NCI-H1694 treated with DMSO at 0.1 percent for 48 hours (cell line): Measurements from ENCODE around the gene GLB1L2.

ENCODE experiments used
- DNase-seq: peaks from one replicate; lab custom pipeline; 2025; lab: John Stamatoyannopoulos, UW

The GLB1L2 gene

DNA sequence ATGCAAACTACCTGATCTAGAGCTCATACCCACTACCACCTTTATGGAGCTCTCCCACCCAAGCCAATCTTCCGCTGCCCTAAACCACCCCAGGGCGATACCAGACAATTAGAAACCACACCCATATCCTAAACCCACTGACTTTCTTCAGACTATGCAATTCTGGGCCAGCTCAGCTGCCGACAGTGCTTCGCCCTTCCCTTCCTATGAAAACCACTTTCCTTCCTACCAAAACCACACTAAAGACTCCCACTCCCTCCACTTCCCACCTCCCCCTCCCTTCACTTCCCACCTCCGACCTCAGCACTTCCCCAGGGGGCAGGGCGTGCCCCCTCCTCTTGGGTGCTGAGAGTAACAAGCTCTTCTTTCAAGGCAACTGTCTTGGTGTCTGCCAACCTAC is 55.2 kb downstream of the GLB1L2 start:
- DNase-seq, result no peak

DNA sequence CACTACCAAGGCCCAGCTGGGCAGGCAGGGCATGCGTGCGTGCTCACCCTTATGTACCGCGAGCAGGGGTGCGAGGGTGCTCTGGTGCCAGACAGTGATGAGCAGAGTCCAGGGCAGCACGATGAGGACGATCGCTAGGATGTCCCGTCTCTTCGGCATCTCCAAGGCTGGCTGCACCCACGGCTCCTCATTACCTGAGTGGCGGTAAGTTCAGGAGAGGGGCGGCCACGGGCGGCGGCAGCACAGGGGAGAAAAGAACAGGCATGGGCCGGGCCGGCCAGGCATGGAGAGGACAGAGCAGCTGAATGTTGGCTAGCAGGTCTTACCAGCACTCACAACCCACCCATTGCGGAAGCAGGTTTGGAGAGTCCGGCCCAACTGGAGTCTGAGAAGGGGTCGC is 55.7 kb downstream of the GLB1L2 start:
- DNase-seq, result no peak

DNA sequence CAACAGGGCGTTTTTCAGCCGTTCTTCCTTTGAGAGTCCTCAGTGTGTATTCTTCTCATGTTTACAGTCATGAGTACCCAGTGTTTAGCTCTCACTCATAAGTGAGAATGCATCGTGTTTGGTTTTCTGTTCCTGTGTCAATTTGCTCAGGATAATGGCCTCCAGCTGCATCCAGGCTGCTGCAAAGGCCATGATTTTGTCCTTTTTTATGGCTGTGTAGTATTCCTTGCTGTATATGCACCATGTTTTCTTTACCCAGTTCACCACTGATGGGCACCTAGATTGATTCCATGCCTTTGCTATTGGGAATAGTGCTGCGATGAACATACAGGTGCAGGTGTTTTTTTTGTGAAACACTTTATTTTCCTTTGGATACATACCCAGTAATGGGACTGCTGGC is 56.8 kb downstream of the GLB1L2 start:
- no peak for DNase-seq

DNA sequence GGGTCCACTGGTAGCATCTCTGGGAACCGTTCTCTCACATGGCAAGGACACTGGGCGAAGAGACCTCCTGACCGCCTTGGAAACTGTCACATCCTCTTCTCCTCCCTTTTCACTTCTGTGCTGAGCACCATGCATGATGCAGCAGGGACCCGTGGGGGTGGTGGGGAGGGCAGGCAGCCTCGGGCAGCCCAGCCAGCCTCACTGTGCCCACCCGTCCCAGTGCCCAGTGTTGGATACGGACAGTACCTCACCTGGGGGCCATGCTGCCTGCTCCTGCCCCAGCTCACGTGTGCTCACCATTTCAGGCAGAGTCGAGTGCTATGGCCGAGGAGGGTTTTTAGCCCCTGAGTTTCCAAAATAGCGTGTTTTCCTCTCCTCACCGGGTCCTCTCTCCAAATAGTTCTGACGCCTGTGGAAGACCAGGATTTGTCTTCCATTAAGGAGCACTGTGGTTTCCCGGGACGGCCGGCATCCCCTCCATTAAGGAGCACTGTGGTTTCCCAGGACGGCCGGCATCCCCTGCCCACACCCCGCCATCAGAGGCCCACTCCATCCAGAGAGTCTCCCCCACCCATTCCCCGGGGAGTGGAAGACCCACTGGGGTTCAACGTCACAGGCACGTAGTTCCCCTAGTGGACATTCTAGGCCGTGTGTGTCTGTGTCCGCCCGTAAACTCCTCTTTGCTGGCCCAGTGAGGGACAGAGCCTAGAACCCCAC is 57.8 kb downstream of the GLB1L2 start:
- no peak for DNase-seq

DNA sequence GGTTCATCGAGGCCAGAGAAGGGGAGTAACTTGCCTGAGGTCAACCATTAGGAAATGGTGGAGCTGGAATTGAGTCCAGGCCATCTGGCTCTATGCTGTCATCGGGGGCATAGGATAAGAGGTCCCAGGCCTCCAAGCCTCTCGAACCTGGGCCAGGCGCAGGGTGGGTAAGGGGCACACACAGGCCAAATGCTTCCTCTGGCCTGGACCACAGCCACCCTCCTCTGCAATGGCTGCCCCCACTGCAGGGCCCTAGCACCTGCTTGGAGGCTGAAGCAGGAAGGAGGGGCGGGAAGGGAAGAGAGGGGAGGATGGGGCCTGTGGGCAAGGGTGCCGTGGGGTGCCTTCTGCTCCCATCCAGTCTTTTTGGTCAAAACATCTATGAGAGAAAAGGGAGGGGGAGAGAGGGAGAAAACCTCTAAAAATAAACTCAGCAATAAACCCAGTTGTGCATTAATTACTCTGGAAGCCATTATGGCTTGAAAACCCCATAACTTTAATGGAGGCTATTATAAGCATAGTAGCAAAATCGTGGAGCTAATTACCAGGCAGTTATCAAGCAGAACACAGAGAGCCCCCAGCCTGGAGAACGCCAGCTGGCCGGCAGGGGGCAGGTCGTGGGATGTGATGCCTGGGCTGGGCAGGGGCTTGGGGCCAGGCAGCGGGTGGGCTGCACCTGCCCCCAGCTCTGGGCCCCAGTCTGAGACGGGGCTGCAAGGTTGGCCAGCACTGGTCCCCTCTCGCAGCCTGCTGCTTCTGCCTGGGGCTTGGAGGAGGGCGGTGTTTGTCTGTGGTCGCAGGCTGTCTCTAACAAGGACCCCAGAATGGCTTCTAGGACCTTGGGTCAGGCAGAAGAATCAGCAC is 59.1 kb downstream of the GLB1L2 start:
- DNase-seq, result no peak

DNA sequence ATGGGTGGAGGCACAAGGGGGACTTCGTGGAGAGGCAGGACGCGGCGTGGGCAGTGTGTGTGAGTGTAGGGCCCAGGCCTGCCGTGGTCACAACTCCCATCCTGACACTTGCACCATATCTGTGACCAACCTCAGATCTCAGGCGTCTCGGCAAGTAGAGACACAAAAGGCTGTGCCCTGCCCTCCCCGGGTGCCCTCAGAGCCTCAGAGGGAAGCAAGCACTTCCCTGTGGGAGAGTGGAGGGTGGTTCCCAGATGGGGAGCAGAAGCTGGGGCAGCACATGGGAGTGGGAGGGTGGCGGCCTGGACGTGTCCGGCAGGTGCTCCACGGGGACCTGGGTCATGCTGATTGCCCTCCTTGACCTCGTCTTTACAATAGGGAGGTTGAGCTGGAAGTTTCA is 59.9 kb downstream of the GLB1L2 start:
- no peak for DNase-seq

DNA sequence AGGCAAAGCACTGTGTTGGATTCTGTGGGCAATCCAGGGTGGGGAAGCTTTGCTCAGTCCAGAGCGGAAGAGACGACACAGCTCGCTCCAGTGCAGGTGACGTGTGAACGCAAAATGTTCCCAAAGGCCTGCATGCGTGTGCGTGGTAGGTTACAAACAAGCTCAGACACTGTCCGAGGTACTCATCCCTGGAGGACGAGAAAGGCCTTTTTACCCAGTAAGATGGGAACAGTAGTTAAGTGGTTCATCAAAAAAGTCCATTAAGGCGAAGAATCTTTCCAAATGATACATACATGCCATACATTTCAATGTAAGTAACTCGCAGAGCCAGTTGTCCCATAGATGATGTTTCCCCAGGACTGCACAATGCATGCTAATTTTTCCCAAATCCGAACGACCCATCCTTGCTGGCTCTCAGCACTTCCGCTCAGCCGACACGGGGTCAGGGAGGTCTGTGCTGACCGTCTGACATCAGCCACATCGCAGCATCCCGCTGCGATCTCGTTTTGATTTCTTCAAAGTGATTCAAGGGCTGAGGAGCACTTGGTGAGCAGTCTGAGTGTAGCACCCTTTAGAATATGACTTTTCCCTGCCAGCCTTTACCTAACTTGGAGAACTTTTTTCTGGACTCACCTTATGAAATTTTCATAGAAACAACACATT is 61.3 kb downstream of the GLB1L2 start:
- DNase-seq, result no peak

DNA sequence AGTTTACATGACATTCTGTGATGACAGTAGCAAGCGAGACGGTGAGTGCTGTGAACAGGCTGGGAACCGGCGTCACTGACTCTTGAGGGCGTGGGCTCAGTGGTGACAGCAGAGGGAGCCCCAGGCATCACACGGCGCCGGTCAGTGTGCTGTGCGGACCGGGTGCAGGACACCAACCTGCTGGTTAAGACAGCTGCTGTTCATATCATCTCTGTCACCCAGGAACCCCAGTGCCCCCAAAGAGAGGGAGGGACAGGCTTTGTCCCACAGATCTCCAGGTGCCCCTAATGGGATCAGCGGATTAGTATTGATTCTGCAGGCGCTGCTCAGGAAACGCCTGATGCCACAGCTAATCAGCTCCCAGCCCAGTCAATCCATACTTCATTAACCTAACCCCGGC is 61.9 kb downstream of the GLB1L2 start:
- no peak for DNase-seq

DNA sequence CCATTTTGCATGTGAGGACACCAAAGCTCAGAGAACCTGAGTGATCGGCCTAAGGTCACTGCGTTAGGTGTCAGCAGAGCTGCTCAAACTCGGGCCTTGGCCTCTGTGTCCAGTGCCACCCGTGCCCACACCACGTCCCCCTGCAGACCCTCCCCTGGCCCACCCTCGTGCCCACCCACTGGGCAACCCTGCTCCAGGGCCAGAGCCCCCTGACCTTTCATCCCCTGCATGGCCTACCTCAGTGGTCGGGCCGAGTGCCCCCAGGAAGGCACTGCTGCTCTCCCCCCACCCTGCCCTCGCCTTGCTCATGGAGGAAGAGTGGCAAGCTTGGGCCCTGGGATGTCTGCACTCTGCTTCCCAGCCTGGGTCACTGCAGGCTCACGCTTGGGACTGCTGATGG is 62.5 kb downstream of the GLB1L2 start:
- DNase-seq, result no peak

DNA sequence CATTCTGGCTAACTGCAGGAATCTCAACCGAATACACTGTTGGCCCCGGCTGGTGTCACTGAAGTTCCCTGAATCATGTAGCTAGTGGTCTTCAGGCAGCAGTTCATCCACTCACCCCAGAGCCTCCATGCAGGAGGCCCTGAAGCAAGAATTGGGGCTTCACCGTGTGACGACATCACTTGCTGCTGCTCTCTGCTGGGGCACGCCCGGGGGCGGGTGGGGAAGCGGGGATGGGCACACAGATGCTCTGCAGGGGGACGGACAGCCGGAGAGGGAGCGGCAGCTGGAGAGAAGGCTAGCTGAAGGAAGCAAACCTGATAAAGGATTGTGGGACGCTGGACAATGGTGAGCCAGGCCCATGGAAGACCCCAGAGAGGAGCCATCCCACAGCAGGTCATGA is 63.2 kb downstream of the GLB1L2 start:
- DNase-seq, result no peak

DNA sequence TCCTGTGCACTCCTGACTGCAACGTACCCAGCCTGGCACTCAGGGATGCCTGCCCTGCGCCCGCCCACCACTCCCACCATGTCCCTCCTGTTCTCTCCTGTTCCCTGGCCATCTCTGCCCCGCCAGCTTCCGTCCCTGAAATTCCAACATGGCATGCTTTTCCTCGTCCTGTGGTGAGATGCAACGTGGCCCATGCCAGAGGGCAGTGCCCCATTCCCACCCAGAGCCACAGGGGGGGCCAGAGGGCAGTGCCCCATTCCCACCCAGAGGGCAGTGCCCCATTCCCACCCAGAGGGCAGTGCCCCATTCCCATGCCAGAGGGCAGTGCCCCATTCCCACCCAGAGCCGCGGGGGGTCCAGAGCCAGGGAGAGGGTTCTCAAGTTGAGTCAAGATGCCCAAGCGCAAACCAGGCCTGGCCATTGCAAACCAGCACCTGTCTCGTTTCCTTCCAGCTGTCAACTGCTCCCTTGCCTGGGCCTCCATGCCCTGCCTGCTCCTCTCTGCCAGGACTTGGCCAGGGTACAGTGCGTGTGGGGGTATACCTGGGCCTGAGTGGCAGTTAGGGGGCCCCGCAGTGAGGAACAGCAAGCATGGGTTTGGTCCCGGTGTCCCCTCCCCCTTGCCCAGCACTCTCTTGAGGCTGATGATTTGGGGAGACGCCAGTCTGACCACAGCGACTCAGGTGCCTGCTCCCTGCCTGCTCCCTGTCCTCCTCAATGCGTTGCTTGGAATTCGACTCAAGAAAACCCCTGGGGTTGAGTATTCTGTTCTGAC is 65.7 kb downstream of the GLB1L2 start:
- DNase-seq, result no peak

DNA sequence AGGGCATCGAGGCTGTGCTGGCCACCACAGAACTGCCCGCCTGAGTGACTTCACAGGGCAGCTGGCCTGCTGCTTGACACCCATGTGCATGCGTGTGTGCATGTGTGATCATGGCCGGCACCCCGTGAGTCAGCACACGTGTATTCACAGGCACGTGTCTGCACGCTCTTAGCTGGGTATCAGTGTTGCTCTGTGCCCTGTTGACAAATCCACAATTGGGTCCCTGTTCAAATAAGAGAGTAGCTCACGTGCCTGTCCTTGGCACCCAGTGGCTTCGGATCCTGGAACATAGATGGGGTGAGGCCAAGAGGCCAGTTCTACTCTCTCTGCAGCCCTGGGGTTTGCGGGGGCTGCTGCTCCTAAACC is 66.3 kb downstream of the GLB1L2 start:
- no peak for DNase-seq

DNA sequence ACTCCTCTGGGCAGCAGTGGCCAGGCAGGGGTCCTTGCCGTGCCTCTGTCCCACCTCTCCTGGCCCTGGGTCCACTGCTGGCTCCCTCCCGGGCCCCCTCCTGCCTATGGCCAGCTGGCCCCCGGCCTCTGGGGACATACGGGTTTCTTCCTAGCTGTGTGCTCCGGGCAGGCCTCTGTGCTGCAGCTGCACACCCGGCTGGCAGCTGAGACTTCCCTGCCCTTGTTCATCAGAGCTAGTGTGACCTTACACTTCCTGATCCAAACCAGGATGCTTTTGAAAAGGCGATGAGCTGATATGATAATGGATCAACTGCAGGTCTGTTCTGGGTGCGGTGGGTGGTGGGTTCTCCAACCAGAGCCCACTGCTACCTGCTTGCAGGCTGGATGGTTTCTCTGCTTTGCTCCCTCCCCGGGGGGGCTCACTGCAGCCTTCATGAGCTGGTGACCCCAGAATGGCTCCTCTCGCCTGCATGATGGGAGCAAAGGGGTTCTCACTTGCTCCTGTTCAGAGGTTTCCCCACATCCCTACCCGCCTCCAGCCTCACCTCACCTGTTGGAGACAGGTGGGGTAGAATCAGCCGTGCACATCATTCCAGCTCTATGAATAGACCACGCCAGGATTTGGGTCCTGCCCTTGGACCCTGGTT is 67.0 kb downstream of the GLB1L2 start:
- DNase-seq, result no peak

DNA sequence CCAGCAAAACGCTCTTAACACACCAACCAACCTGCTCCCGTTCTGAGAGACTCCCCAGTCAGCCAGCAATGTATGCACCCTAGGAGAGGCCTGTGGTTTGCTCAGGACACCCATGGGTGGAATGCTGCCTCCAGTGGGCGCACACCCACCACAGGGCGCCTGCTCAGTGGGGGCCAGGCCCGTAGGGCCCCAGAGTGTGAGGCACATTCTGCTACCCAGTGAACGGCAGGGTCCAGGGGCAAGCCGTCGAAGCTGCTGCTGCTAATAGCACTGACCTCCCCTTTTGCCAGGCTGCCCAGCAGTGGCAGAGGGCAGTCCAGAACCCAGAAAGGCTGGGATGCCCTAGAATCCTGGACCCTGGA is 67.5 kb downstream of the GLB1L2 start:
- no peak for DNase-seq

DNA sequence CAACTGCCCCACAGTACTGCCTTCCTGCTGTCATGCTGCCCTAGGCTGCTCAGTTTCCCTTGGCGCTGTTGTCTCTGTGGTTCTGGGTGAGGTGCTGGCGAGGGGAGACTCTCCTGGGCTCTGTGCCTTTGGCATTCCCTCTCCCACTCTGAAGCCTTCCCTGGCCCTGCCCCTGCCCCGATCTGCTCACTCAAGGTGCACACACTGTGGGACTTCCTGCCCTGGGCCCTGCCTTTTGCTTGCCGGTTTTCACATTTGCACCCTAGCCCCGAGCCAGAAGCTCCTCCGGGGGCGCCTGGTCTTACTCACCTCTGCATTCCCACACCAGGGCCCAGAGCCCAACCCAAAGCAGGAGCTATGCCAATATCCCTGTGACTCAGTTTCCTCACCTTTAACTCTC is 68.2 kb downstream of the GLB1L2 start:
- DNase-seq, result no peak

DNA sequence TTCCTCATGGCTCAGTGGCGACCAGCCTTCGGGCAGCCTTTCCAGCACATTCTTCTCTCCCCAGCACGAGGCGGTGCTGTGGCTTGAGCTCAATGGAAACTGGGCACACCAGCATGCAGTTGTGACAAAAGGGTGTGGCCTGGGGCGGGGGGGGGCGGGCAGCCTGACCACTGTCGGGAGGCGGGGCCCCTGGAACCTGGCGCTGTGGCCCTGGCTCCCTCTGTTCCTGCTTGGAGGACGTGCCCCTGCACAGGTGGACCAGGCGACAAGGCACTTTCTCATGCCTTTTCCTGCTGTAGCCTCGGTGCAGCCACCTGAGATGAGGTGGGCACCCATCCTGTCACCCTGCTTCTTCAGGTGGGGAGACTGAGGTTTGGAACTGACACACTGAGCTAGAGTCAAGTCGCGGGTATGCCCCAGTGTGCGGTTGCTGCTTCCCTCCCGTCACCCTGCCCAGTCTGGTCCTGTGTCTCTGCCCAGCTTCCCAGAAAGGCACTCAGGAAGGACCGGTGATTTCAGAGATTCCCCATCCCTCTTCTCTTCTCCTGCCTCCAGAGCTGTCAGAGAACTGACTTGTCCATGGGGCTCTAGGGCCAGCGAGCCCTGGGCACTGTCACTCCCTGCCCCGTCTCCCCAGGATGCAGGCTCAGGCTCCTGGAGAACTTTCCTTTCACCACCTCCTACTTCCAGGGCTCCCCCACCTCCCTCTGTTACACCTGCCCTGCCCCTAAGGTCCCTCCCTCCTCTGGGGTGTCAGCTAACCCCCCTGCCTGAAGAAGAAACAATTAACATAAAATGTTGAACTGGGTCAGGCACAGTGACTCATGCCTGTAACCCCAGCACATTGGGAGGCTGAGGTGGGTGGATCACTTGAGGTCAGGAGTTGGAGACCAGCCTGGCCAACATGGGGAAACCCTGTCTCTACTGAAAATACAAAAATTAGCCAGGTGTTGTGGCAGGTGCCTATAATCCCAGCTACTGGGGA is 70.3 kb downstream of the GLB1L2 start:
- DNase-seq, result no peak

DNA sequence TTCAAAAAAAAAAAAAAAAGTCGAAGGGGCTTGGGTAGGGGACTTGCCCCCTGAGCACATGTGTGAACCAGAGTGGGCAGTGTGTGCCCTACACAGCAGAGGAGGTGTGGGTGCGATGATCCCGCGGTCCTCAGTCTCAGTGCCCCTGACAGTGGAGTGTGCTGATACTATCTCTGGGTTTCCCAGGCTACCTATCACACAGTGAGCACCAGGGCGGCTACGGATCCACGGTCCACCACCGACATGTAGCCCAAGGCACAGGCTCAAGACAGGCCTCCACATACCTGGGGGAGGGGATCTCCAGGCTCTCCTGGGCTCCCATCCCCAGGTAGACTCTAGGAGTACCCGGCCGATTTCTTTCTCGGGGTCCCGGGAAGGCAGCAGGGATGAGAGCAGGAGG is 71.1 kb downstream of the GLB1L2 start:
- no peak for DNase-seq

DNA sequence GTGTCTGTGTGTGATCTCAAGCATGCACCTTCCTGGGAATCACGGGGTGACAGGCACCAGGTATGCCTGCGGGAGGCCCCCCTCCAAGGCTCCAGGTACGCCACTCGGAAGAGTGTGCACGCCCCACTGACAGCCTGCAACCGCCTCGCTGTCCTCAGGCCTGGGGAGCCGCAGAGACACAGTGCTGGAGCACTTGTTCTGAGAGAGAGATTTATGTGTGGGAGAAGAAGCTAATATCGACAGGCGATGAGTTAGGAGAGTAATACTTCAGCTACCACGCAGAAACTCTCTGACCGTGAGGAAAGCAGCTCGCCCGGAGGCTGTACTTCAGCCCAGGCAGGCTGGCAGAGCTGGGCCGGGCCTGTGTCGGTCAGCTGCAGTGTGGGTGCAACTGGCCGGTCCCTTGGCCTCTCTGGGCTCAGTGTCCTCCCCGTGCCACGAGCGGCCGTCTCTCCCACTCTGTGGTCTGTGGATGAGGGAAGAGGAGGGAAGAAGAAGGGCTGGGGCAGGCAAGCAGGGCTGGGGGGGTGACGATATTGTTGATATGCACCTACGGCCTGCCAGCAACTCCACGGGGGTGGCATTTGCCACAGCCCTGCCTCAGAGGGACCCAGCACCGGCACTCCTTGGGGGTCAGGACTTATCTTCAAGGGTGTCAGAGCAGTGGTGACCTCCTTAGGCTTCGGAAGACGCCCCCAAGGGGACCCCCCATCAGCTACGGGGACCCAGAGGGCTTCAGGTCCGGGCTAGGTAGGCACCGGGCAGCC is 73.0 kb downstream of the GLB1L2 start:
- DNase-seq, result no peak

DNA sequence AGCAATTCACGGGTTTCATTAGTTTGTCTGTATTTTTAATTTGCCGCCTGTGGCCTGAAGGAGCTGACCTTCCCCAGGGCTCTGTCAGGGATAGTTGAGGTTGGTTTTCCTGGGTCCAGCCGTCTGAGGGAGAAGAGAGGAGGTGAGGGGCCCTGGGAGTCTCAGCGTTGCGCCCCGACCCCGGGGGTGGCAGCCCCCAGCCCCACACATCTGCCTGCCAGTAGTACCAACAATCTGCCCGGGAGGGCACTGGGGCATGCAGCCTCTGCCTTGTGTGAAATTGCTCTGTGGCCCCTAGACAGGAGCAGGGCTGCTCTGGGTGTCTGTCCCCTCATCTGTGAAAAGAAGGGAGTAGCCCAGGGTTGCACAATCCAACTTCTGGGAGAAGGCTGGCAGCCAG is 73.6 kb downstream of the GLB1L2 start:
- DNase-seq, result no peak

DNA sequence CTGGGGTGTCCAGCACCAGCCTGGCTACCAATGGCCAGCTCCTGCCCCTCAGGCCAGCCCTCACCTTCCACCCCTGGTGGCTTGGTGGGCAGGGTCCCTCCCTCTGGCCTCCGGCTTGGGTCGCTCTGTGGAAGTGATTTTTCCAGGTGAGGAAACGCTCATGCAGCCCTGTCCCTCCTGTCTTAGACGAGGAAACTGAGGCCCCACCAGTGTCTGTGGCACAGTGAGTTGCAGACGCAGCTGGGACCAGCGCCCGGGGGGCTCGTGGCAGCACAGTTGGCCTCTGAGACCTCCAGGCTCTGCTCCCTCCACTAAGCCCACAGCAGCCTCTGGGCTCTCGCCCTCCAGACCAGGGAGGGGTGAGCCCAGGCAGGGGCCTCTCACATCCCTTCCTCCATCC is 74.1 kb downstream of the GLB1L2 start:
- DNase-seq, result no peak
